Measurements from ENCODE around the gene E2F8.

DNA sequence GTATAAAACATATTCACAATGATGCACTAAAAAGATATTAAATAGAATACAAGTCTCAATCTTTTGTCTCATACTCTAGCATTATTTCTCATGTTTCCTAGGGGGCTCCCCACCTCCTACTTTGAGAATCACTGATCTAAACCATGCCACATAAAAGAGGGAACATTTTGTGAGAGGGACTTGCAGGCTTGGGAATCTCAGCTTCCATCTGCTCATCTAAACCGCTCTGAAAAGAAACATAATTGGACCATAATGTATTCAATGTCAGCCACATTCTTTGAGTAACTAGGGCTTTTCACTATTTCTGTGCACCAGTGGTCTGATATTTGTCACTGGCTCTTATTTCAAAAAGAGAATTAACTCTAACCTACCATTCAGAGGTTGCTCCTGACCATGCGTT lies 32.6 kb downstream of the E2F8 start:
- TF ChIP-seq, protein P1, sequence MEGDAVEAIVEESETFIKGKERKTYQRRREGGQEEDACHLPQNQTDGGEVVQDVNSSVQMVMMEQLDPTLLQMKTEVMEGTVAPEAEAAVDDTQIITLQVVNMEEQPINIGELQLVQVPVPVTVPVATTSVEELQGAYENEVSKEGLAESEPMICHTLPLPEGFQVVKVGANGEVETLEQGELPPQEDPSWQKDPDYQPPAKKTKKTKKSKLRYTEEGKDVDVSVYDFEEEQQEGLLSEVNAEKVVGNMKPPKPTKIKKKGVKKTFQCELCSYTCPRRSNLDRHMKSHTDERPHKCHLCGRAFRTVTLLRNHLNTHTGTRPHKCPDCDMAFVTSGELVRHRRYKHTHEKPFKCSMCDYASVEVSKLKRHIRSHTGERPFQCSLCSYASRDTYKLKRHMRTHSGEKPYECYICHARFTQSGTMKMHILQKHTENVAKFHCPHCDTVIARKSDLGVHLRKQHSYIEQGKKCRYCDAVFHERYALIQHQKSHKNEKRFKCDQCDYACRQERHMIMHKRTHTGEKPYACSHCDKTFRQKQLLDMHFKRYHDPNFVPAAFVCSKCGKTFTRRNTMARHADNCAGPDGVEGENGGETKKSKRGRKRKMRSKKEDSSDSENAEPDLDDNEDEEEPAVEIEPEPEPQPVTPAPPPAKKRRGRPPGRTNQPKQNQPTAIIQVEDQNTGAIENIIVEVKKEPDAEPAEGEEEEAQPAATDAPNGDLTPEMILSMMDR (IDR thresholded peaks at IDR 0.05) = no peak
- TF ChIP-seq POLR2A (IDR thresholded peaks at IDR 0.05) = no peak

Measured in testis (tissue), 2 donors.